HG03196 (cell line): ENCODE measurements around the gene APOL2.
"Not testable (repeated sequence)": the region's sequence is repeated elsewhere in the genome, so short reads cannot be mapped to it uniquely, and the experiment has no call there.

Experiments used
- ATAC-seq: cut with Tn5 transposase; IDR thresholded peaks from one replicate; pipeline ENCODE4 v1.9.1; 2021; ENCODE audit not compliant: unreplicated experiment

APOL2 gene

GRCh38 chr22:36202906-36203305 lies 36.4 kb downstream of the APOL2 start:
- ATAC-seq, result not testable (repeated sequence)

- ATAC-seq, result no peak
These were observed 37.6 kb downstream of the APOL2 start, which contains the start of gene APOL4 for GRCh38 chr22:36201630-36202319. APOL4 (minus strand) TSS chr22:36201809; CDS start chr22:36201734, 75 bp downstream.

- ATAC-seq, result not testable (repeated sequence)
These were observed 38.3 kb downstream of the APOL2 start for GRCh38 chr22:36201025-36201424.

- no peak for ATAC-seq
These were observed 40.3 kb downstream of the APOL2 start for GRCh38 chr22:36199001-36199551.

GRCh38 chr22:36198536-36198935 lies 40.8 kb downstream of the APOL2 start:
- no peak for ATAC-seq

- ATAC-seq, result no peak
These were observed 41.7 kb downstream of the APOL2 start for GRCh38 chr22:36197514-36198146.

- no peak for ATAC-seq
These were observed 42.3 kb downstream of the APOL2 start for GRCh38 chr22:36197065-36197440.

GRCh38 chr22:36196254-36197064 lies 42.9 kb downstream of the APOL2 start:
- no peak for ATAC-seq

- ATAC-seq, result no peak
These were observed 44.4 kb downstream of the APOL2 start for GRCh38 chr22:36194971-36195370.

GRCh38 chr22:36194385-36194784 lies 44.9 kb downstream of the APOL2 start:
- no peak for ATAC-seq

GRCh38 chr22:36193577-36193976 lies 45.8 kb downstream of the APOL2 start:
- no peak for ATAC-seq

- ATAC-seq, result no peak
These were observed 46.2 kb downstream of the APOL2 start for GRCh38 chr22:36193171-36193570.

- ATAC-seq, result no peak
These were observed 46.8 kb downstream of the APOL2 start for GRCh38 chr22:36192542-36192941.

GRCh38 chr22:36191106-36191836 lies 48.1 kb downstream of the APOL2 start:
- no peak for ATAC-seq

GRCh38 chr22:36187862-36188261 lies 51.5 kb downstream of the APOL2 start:
- ATAC-seq, result not testable (repeated sequence)

- ATAC-seq, result no peak
These were observed 53.3 kb downstream of the APOL2 start for GRCh38 chr22:36185828-36186624.

- ATAC-seq, result no peak
These were observed 54.8 kb downstream of the APOL2 start for GRCh38 chr22:36184433-36185025.

GRCh38 chr22:36183446-36183845 lies 55.9 kb downstream of the APOL2 start:
- ATAC-seq, result no peak

GRCh38 chr22:36182857-36183256 lies 56.5 kb downstream of the APOL2 start:
- no peak for ATAC-seq

- ATAC-seq, result no peak
These were observed 57.3 kb downstream of the APOL2 start for GRCh38 chr22:36182056-36182455.
